Measurements from ENCODE around the gene AMER1. TPM values are rescaled to one million over a fixed set of nuclear protein-coding genes. Genes with fewer than 3 reads are reported as not detected.
"Not testable (repeated sequence)": the region's sequence is repeated elsewhere in the genome, so short reads cannot be mapped to it uniquely, and the experiment has no call there.

Gene AMER1
- total RNA-seq (2014; rRNA removed; shearing (Covaris generic)) = 2.3 and 3.4 TPM in 2 replicates

DNA sequence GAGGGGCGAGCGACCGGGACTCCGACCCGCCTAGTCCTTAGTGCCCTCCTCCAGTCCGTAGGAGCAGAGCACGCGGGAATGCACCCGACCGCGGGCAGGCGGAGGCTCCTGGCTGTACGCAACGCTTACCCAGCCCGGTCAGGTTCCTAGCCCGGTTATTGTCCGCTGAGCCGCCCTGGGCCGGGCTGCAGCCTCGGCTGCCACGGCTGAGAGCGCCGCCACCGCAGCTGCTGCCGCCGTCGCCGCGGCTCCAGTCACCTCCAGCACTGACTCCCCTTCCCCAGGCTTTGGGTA lies at the start of gene AMER1:
TSS of gene AMER1 (minus strand) at position 268 of the 294 bp plus-strand sequence. CDS start 12,422 bp downstream, outside the sequence.
- peaks cover 11% of the 10 kb centered on the region; the same call in 1 of the 2 replicates for H3K4me1 ChIP-seq (replicated peaks)
- H3K9me3 ChIP-seq (replicated peaks) = no peaks in the 10 kb centered on the region
- H3K36me3 ChIP-seq = no peaks in the 10 kb centered on the region
- H3K27ac ChIP-seq = peak within 1 kb of the TSS; percentile 77
- H3K4me3 ChIP-seq = peak within 1 kb of the TSS; percentile 72
- DNase-seq (ENCODE audit: low read depth in 1 of 2, low spot score in 2 of 2) = no peak
- no peaks in the 10 kb centered on the region for H3K27me3 ChIP-seq (replicated peaks)

GRCh38 chrX:64230123-64230970 lies 24.8 kb upstream of the AMER1 start, which contains the start of gene ASB12:
ASB12 (minus strand) TSS chrX:64230607; CDS start chrX:64225650, 4,957 bp downstream.
- H3K36me3 ChIP-seq = no peaks in the 10 kb centered on the region
- H3K4me3 ChIP-seq = no peak within 1 kb of the TSS
- H3K9me3 ChIP-seq (replicated peaks) = no peaks in the 10 kb centered on the region
- H3K27ac ChIP-seq = no peak within 1 kb of the TSS
- H3K4me1 ChIP-seq (replicated peaks) = no peaks in the 10 kb centered on the region
- no peaks in the 10 kb centered on the region for H3K27me3 ChIP-seq (replicated peaks)
- no peak for DNase-seq (ENCODE audit: low read depth in 1 of 2, low spot score in 2 of 2)

GRCh38 chrX:64229154-64229553 lies 23.6 kb upstream of the AMER1 start:
- Histone ChIP-seq H3K4me1 (replicated peaks) (no peaks in the 10 kb centered on the region), H3K36me3 (no peaks in the 10 kb centered on the region), H3K9me3 (replicated peaks) (no peaks in the 10 kb centered on the region), H3K27me3 (replicated peaks) (no peaks in the 10 kb centered on the region), H3K4me3 (no peak overlapping the region), H3K27ac (no peak overlapping the region)
- no peak for DNase-seq (ENCODE audit: low read depth in 1 of 2, low spot score in 2 of 2)

GRCh38 chrX:64218023-64218422 lies 12.5 kb upstream of the AMER1 start:
- H3K27ac ChIP-seq = no peak overlapping the region

GRCh38 chrX:64213989-64214388 lies 8.5 kb upstream of the AMER1 start:
- not testable (repeated sequence) for H3K27ac ChIP-seq; H3K4me3 ChIP-seq; H3K36me3 ChIP-seq; DNase-seq (ENCODE audit: low read depth in 1 of 2, low spot score in 2 of 2); H3K9me3 ChIP-seq (replicated peaks); H3K4me1 ChIP-seq (replicated peaks); H3K27me3 ChIP-seq (replicated peaks)

More at GRCh38 chrX:64218023-64218422, 12.5 kb upstream of the AMER1 start:
- no peak for DNase-seq (ENCODE audit: low read depth in 1 of 2, low spot score in 2 of 2)
- Histone ChIP-seq H3K27me3 (replicated peaks) (no peaks in the 10 kb centered on the region), H3K4me1 (replicated peaks) (no peaks in the 10 kb centered on the region), H3K36me3 (no peaks in the 10 kb centered on the region), H3K4me3 (no peak overlapping the region), H3K9me3 (replicated peaks) (no peaks in the 10 kb centered on the region)

DNA sequence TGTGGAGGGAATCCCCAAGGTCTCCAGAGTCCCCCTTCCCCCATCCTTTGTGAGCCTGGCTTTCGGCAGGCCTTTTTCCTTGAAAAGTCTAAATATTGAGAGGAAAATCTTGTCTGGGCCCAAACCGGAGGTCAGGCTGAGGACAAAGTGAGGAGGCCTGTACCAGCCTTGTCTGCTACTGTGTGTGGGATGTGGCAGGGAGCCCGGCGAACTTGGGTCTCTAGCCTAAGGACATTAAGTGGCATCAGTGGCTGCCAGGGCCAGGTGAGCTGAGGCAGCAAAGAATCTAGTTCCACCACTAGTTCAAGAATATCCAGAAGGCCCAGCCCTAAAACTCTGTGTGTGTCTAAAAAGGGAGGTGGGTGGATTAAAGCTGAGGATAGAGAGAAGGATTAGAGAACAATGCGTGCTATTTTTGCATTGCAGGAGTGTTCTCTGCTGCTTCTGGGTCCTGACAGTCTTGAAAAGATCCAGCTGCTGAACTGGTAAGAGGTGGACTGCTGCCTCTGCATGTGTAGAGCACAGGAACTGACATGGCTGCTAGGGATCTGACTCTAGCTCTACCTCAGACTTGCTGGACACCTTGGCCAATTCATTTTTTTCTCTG lies 1.2 kb upstream of the AMER1 start:
- Histone ChIP-seq H3K27ac (peak overlapping the region; percentile 77), H3K27me3 (replicated peaks) (no peaks in the 10 kb centered on the region), H3K4me1 (replicated peaks) (peaks cover 11% of the 10 kb centered on the region; the same call in 1 of the 2 replicates), H3K9me3 (replicated peaks) (no peaks in the 10 kb centered on the region), H3K4me3 (peak overlapping the region; percentile 72), H3K36me3 (no peaks in the 10 kb centered on the region)
- no peak for DNase-seq (ENCODE audit: low read depth in 1 of 2, low spot score in 2 of 2)

GRCh38 chrX:64205735-64206501 lies 410 bp upstream of the AMER1 start:
- H3K9me3 ChIP-seq (replicated peaks) = no peaks in the 10 kb centered on the region
- H3K27me3 ChIP-seq (replicated peaks) = no peaks in the 10 kb centered on the region
- no peaks in the 10 kb centered on the region for H3K36me3 ChIP-seq
- peaks cover 11% of the 10 kb centered on the region; the same call in 1 of the 2 replicates for H3K4me1 ChIP-seq (replicated peaks)
- H3K27ac ChIP-seq = peak overlapping the region; percentile 77
- peak; percentile 88 to 91 for DNase-seq (ENCODE audit: low read depth in 1 of 2, low spot score in 2 of 2)
- H3K4me3 ChIP-seq = peak overlapping the region; percentile 72

- Histone ChIP-seq H3K36me3 (no peaks in the 10 kb centered on the region), H3K9me3 (replicated peaks) (no peaks in the 10 kb centered on the region), H3K4me1 (replicated peaks) (peaks cover 11% of the 10 kb centered on the region; the same call in 1 of the 2 replicates), H3K27ac (no peak overlapping the region), H3K27me3 (replicated peaks) (no peaks in the 10 kb centered on the region), H3K4me3 (peak overlapping the region; percentile 72)
- DNase-seq (ENCODE audit: low read depth in 1 of 2, low spot score in 2 of 2) = peak in 1 of 2 experiments; percentile 48
Measured at GRCh38 chrX:64204701-64205440, 637 bp downstream of the AMER1 start.

GRCh38 chrX:64204252-64204651 lies 1.3 kb downstream of the AMER1 start:
- peak overlapping the region; percentile 72 for H3K4me3 ChIP-seq
- no peaks in the 10 kb centered on the region for H3K36me3 ChIP-seq
- H3K27me3 ChIP-seq (replicated peaks) = no peaks in the 10 kb centered on the region
- no peak for DNase-seq (ENCODE audit: low read depth in 1 of 2, low spot score in 2 of 2)
- no peaks in the 10 kb centered on the region for H3K9me3 ChIP-seq (replicated peaks)
- H3K27ac ChIP-seq = no peak overlapping the region
- H3K4me1 ChIP-seq (replicated peaks) = peaks cover 11% of the 10 kb centered on the region; the same call in 1 of the 2 replicates

DNA sequence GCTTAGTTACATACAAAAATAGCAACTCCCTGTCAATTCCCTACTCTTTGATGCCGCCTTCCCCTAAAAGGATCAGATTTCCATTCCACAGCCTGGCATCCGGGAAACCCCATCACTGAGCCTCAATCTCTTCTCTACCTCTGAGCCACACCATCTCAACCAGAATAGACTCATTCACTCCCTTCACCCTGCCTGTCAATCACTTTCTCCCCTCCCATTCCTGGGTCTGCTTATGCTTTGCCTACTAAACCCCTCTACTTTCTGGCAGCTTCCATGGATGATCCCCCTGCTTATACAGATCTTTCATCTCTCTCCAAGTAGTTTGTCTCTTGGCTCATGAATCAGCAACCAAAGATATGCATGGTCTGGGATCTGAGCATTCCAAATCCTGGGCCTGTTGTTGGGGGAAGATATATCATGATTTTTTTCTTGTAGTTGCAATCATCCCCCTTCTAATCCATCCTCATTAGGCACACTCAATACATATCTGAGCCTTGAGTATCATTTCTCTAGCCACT lies 2.6 kb downstream of the AMER1 start:
- no peak overlapping the region for H3K4me3 ChIP-seq
- no peaks in the 10 kb centered on the region for H3K9me3 ChIP-seq (replicated peaks)
- no peaks in the 10 kb centered on the region for H3K36me3 ChIP-seq
- H3K27me3 ChIP-seq (replicated peaks) = no peaks in the 10 kb centered on the region
- H3K4me1 ChIP-seq (replicated peaks) = peaks cover 11% of the 10 kb centered on the region; the same call in 1 of the 2 replicates
- no peak for DNase-seq (ENCODE audit: low read depth in 1 of 2, low spot score in 2 of 2)
- H3K27ac ChIP-seq = no peak overlapping the region

DNA sequence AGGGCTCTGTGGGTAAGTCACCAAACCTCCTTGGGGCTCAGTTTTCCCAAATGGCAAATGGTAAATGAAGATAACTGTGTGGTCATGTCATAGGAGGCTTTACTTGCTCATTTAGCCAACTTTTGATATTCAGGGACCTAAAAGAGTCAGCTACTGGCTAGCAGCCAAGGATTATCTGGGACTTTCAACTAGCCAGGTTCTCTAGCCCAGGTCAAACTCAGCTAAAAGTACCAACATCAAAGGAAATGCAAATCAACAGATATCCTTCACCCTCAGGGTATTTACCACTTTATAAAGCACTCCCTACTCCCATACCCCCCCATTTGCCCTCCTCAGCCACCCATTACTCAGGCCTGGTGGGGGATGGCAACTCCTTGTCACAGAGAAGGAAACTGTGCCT lies 7.5 kb downstream of the AMER1 start:
- H3K9me3 ChIP-seq (replicated peaks) = no peaks in the 10 kb centered on the region
- no peaks in the 10 kb centered on the region for H3K4me1 ChIP-seq (replicated peaks)
- no peaks in the 10 kb centered on the region for H3K36me3 ChIP-seq
- no peak for DNase-seq (ENCODE audit: low read depth in 1 of 2, low spot score in 2 of 2)
- no peak overlapping the region for H3K4me3 ChIP-seq
- no peaks in the 10 kb centered on the region for H3K27me3 ChIP-seq (replicated peaks)
- no peak overlapping the region for H3K27ac ChIP-seq

DNA sequence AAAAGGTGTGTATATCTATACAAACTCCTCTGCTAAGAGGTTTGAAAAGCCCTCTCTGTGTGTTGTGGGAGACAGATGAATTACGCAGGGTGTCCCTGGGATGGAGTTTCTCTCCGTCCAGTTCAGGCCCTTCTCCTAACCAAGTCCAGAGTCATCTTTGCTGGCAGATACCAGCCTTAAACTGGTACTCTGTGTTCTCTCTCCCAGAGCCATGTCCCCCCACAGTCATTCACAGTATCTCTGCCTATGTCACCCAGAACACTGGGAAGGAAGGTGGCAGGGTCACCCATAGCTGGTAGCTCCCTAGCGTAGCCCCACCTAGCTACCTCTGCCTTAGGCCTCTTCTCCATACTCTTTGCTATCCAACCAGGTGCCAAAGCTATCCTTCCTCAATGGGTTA lies 8.9 kb downstream of the AMER1 start:
- no peaks in the 10 kb centered on the region for H3K27me3 ChIP-seq (replicated peaks)
- no peak overlapping the region for H3K4me3 ChIP-seq
- H3K36me3 ChIP-seq = no peaks in the 10 kb centered on the region
- no peak for DNase-seq (ENCODE audit: low read depth in 1 of 2, low spot score in 2 of 2)
- no peaks in the 10 kb centered on the region for H3K9me3 ChIP-seq (replicated peaks)
- no peak overlapping the region for H3K27ac ChIP-seq
- H3K4me1 ChIP-seq (replicated peaks) = no peaks in the 10 kb centered on the region

DNA sequence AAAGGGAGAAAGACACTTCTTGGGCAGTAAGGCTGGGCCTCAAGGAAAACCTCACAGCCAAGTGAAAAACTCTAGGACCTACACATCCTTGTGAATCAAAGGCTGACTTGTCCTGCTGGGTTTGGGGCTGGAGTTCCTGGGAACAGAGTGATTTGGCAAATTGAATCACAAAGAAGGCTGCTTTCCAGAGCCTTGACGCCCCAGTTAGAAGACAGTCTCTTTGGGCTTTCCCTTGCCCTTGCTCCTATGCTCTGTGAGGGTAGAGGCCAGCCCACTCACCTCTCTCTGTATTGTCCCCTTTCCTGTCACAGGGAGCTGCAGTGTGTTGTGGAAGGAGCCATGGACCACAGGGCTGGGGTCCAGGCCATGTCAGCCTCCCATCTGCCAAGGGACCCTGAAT lies 9.6 kb downstream of the AMER1 start:
- H3K9me3 ChIP-seq (replicated peaks) = no peaks in the 10 kb centered on the region
- no peak overlapping the region for H3K4me3 ChIP-seq
- H3K27ac ChIP-seq = no peak overlapping the region
- no peaks in the 10 kb centered on the region for H3K36me3 ChIP-seq
- no peak for DNase-seq (ENCODE audit: low read depth in 1 of 2, low spot score in 2 of 2)
- H3K27me3 ChIP-seq (replicated peaks) = no peaks in the 10 kb centered on the region
- H3K4me1 ChIP-seq (replicated peaks) = no peaks in the 10 kb centered on the region

All from SJSA1 (cell line).